CD4-positive, alpha-beta T cell (primary cell): ENCODE results near the gene ERF. TPM values are rescaled to one million over a fixed set of nuclear protein-coding genes. Genes with fewer than 3 reads are reported as not detected.

Source experiments
- ATAC-seq: fragments of 200-7000 bp; cut with Tn5 transposase; one replicate; pipeline ENCODE4 v1.10.0; 2022; ENCODE audit warnings: mild to moderate bottlenecking; ENCODE audit not compliant: poor library complexity
- CTCF ChIA-PET: fragments of 350-600 bp; sonication (Branson Sonifier 250); formaldehyde crosslinking; loops from one replicate; lab custom pipeline; 2021; ENCODE audit warnings: antibody characterized with exemption, inconsistent platforms; lab: Charles Lee
- POLR2A ChIA-PET: fragments of 350-600 bp; sonication (Branson Sonifier 250); formaldehyde crosslinking; loops from one replicate; lab custom pipeline; 2021; ENCODE audit warnings: antibody characterized with exemption, inconsistent platforms; lab: Charles Lee
- DNase-seq, 14 experiments: peaks; one replicate each; pipeline ENCODE4 v3.0.0-alpha.2; 2013 to 2020; ENCODE audit warnings: mixed read lengths in 2 of 14
- H3K27ac ChIP-seq, 2 donors: one replicate each; pipeline versions ENCODE4 v1.5.1 to v1.7.0; 2013; ENCODE audit warnings: low read length in 2 of 2, low read depth in 1 of 2, mild to moderate bottlenecking in 1 of 2
- H3K27me3 ChIP-seq, 2 experiments: 1 replicate in 1 of 2; 2 replicates in 1 of 2; pipeline versions ENCODE4 v1.6.1 to v1.7.0; 2013; ENCODE audit warnings: low read length in 2 of 2, control low read depth in 1 of 2, mild to moderate bottlenecking in 1 of 2, moderate library complexity in 1 of 2; ENCODE audit not compliant: insufficient read depth in 2 of 2, control insufficient read depth in 1 of 2
- H3K36me3 ChIP-seq: one replicate; pipeline ENCODE4 v1.6.1; 2013; ENCODE audit warnings: low read length, control low read depth; ENCODE audit not compliant: insufficient read depth
- H3K4me1 ChIP-seq: one replicate; pipeline ENCODE4 v1.6.1; 2013; ENCODE audit warnings: low read length, control low read depth; ENCODE audit not compliant: insufficient read depth
- H3K4me3 ChIP-seq: one replicate; pipeline ENCODE4 v1.5.1; 2013; ENCODE audit warnings: mild to moderate bottlenecking, low read length, moderate library complexity
- H3K9me3 ChIP-seq, 2 experiments: 1 replicate in 1 of 2; 2 replicates in 1 of 2; pipeline versions ENCODE4 v1.6.1 to v1.7.0; 2013; ENCODE audit warnings: low read length in 2 of 2, mild to moderate bottlenecking in 2 of 2, control low read depth in 1 of 2, moderate library complexity in 1 of 2; ENCODE audit not compliant: control insufficient read depth in 1 of 2, insufficient read depth in 1 of 2
- H3K27ac Mint-ChIP-seq: one replicate; pipeline ENCODE4 v1.8.0; 2020; ENCODE audit warnings: mixed read lengths
- H3K27me3 Mint-ChIP-seq: one replicate; pipeline ENCODE4 v1.8.0; 2021; ENCODE audit warnings: mixed read lengths
- H3K36me3 Mint-ChIP-seq: one replicate; pipeline ENCODE4 v1.8.0; 2021; ENCODE audit warnings: low read depth, mixed read lengths
- H3K4me1 Mint-ChIP-seq: one replicate; pipeline ENCODE4 v1.8.0; 2021; ENCODE audit warnings: low read depth, mixed read lengths
- H3K4me3 Mint-ChIP-seq: one replicate; pipeline ENCODE4 v1.8.0; 2020; ENCODE audit warnings: mild to moderate bottlenecking, mixed read lengths
- H3K9me3 Mint-ChIP-seq: one replicate; pipeline ENCODE4 v1.8.0; 2020; ENCODE audit warnings: mixed read lengths
- CTCF ChIP-seq: fragments of 200-600 bp; IDR thresholded peaks from one replicate; pipeline ENCODE4 v1.8.0; 2022; ENCODE audit warnings: antibody characterized with exemption, mild to moderate bottlenecking
- intact Hi-C, 2 experiments: fragments of 100-400 bp; cut with DNase I in 1 of 2; cut with micrococcal nuclease in 1 of 2; formaldehyde crosslinking; loops; one replicate each; pipeline versions ENCODE4 v1.15.1 to v1.9.0; 2023 to 2025; cut with DNase I, micrococcal nuclease
- total RNA-seq, 174 experiments: library from RNA in 2 of 174; stranded (reverse) in 2 of 174; gene quantifications; one replicate each; pipeline ENCODE4 v1.2.3 and lab custom pipeline; 2021 to 2026

ERF gene
- total RNA-seq, 2 experiments from 2014 or later = 105 to 113 TPM

- peaks cover 72% of the 10 kb centered on the region for H3K36me3 Mint-ChIP-seq
- peaks cover 15% of the 10 kb centered on the region for H3K4me1 Mint-ChIP-seq
- DNase-seq (no peak), ATAC-seq (no peak)
- ChIA-PET POLR2A (no interaction called here), CTCF (interaction anchor here (1.2 kb wide), 1 partner anchor 21 kb away, joined by 3 read pairs; no protein-coding TSS in a partner anchor)
- no peaks in the 10 kb centered on the region for H3K9me3 ChIP-seq
- no peaks in the 10 kb centered on the region for H3K27me3 Mint-ChIP-seq
- H3K36me3 ChIP-seq = peaks cover 78% of the 10 kb centered on the region
- no peak overlapping the region for H3K4me3 Mint-ChIP-seq
- H3K4me1 ChIP-seq = peaks cover 32% of the 10 kb centered on the region
- no peaks in the 10 kb centered on the region for H3K9me3 Mint-ChIP-seq
- H3K27me3 ChIP-seq = no peaks in the 10 kb centered on the region
- no peak overlapping the region for H3K27ac ChIP-seq
- TF ChIP-seq CTCF = no peak
- intact Hi-C loops = no loop called here
- H3K27ac Mint-ChIP-seq = no peak overlapping the region
- H3K4me3 ChIP-seq = no peak overlapping the region
Observed at GRCh38 chr19:42291435-42291810, 36.5 kb upstream of the ERF start.

- Mint-ChIP-seq H3K27ac (no peak overlapping the region), H3K27me3 (no peaks in the 10 kb centered on the region), H3K9me3 (no peaks in the 10 kb centered on the region), H3K4me1 (peaks cover 15% of the 10 kb centered on the region), H3K36me3 (peaks cover 72% of the 10 kb centered on the region), H3K4me3 (no peak overlapping the region)
- ATAC-seq = peak; percentile 72
- ChIA-PET POLR2A (no interaction called here), CTCF (interaction anchor here (0.7 to 1.2 kb wide), 2 partner anchors 20 to 158 kb away, joined by 3 read pairs; partner anchors contain the start of gene POU2F2)
- no peaks in the 10 kb centered on the region for H3K9me3 ChIP-seq
- no peaks in the 10 kb centered on the region for H3K27me3 ChIP-seq
- peak; percentile 37 to 77 (median 58) for DNase-seq
- H3K4me3 ChIP-seq = no peak overlapping the region
- intact Hi-C loops = no loop called here
- no peak overlapping the region for H3K27ac ChIP-seq
- peaks cover 31% of the 10 kb centered on the region for H3K4me1 ChIP-seq
- TF ChIP-seq CTCF = peak; percentile 56
- peaks cover 78% of the 10 kb centered on the region for H3K36me3 ChIP-seq
Observed at GRCh38 chr19:42290523-42291434, 35.9 kb upstream of the ERF start.

- CTCF ChIA-PET = interaction anchor here (0.7 to 1.2 kb wide), 2 partner anchors 19 to 158 kb away, joined by 3 read pairs; partner anchors contain the start of gene POU2F2
- no peak overlapping the region for H3K4me3 Mint-ChIP-seq
- Histone ChIP-seq H3K4me3 (no peak overlapping the region), H3K36me3 (peaks cover 78% of the 10 kb centered on the region), H3K9me3 (no peaks in the 10 kb centered on the region), H3K27ac (no peak overlapping the region), H3K27me3 (no peaks in the 10 kb centered on the region), H3K4me1 (peaks cover 35% of the 10 kb centered on the region)
- intact Hi-C loops = no loop called here
- DNase-seq (peak in 1 of 14 experiments; percentile 29), ATAC-seq (no peak)
- H3K27ac Mint-ChIP-seq = no peak overlapping the region
- peaks cover 70% of the 10 kb centered on the region for H3K36me3 Mint-ChIP-seq
- H3K27me3 Mint-ChIP-seq = no peaks in the 10 kb centered on the region
- H3K9me3 Mint-ChIP-seq = no peaks in the 10 kb centered on the region
- peaks cover 18% of the 10 kb centered on the region for H3K4me1 Mint-ChIP-seq
- POLR2A ChIA-PET = no interaction called here
- TF ChIP-seq CTCF = no peak
Observed at GRCh38 chr19:42290136-42290522, 35.2 kb upstream of the ERF start.
